Measurements from ENCODE around the gene C10orf120.

Gene C10orf120

GRCh38 chr10:122699796-122700455 is at the start of gene C10orf120:
C10orf120 (minus strand) TSS chr10:122699846; CDS start chr10:122699790, 56 bp downstream.
- in situ Hi-C loops (cut with HindIII; ENCODE audit: low pct_unique_long_range_greater_than_20kb, low sequenced_read_pairs), result no loop called here
- DNase-seq (ENCODE audit: low read depth in 1 of 2, low spot score in 1 of 2), result no peak
- TF ChIP-seq JUND (IDR thresholded peaks at IDR 0.05; ENCODE audit: low read depth), result no peak

- in situ Hi-C loops (cut with HindIII; ENCODE audit: low pct_unique_long_range_greater_than_20kb, low sequenced_read_pairs), result no loop called here
- TF ChIP-seq JUND (IDR thresholded peaks at IDR 0.05; ENCODE audit: low read depth), result no peak
- no peak for DNase-seq (ENCODE audit: low read depth in 1 of 2, low spot score in 1 of 2)
Observed at GRCh38 chr10:122748496-122748895, 48.9 kb upstream of the C10orf120 start.

GRCh38 chr10:122746408-122746807 is 46.8 kb upstream of the C10orf120 start:
- in situ Hi-C loops (cut with HindIII; ENCODE audit: low pct_unique_long_range_greater_than_20kb, low sequenced_read_pairs), result no loop called here
- no peak for TF ChIP-seq JUND (IDR thresholded peaks at IDR 0.05; ENCODE audit: low read depth)
- no peak for DNase-seq (ENCODE audit: low read depth in 1 of 2, low spot score in 1 of 2)

GRCh38 chr10:122744257-122744656 is 44.6 kb upstream of the C10orf120 start:
- in situ Hi-C loops (cut with HindIII; ENCODE audit: low pct_unique_long_range_greater_than_20kb, low sequenced_read_pairs), result no loop called here
- no peak for DNase-seq (ENCODE audit: low read depth in 1 of 2, low spot score in 1 of 2)
- TF ChIP-seq JUND (IDR thresholded peaks at IDR 0.05; ENCODE audit: low read depth), result no peak

- DNase-seq (ENCODE audit: low read depth in 1 of 2, low spot score in 1 of 2), result no peak
- TF ChIP-seq JUND (IDR thresholded peaks at IDR 0.05; ENCODE audit: low read depth), result no peak
- in situ Hi-C loops (cut with HindIII; ENCODE audit: low pct_unique_long_range_greater_than_20kb, low sequenced_read_pairs), result no loop called here
Observed at GRCh38 chr10:122740640-122741039, 41.0 kb upstream of the C10orf120 start.

DNA sequence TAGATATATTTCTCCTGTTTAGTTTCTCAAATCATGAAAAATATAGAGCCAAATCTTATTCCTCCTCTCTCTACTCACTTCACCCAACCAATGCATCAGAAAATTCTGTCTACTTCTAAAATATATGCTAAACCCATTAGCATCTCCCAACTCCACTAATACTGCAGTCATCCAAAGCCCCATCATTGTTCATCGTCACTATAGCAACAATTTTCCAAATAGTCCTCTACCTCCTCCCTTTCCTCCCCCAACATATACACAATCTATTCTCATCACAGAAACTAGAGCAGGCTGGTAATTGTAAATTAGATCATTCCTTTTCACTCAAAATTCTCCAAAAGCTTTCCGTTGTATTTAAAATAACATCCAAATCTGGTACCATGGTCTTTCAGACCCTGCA is 38.4 kb upstream of the C10orf120 start:
- no peak for DNase-seq (ENCODE audit: low read depth in 1 of 2, low spot score in 1 of 2)
- no peak for TF ChIP-seq JUND (IDR thresholded peaks at IDR 0.05; ENCODE audit: low read depth)
- in situ Hi-C loops (cut with HindIII; ENCODE audit: low pct_unique_long_range_greater_than_20kb, low sequenced_read_pairs), result no loop called here

DNA sequence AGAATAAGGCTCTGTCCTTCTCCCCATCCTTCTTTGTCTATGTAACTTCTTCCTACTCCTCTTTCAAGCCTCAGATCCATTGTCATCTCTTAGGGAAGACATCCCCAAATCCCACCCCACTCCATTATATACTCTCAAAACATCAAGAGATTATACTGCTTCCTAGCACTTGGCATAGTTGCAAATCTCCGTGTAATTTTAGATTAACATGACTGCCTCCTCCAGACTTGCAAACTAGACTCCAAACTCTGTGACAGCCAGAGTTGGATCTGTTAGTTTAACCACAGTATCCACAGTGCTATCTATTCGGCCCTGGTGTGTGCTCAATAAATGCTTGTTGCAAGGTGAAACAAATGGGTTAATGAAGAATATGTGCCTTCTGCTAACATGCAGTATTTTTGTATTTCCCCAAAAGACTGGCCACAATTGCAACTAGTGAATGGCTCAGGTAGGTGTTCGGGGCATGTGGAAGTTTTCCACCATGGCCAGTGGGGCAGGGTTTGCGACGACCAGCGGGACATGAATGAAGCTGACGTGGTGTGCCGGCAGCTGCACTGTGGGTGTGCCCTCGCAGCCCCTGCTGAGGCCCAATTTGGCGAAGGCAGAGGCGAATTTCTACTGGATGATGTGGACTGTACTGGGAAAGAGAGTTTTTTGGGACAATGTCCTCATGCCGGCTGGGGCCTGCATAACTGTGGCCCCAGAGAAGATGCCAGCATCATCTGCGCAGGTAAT is 34.5 kb upstream of the C10orf120 start:
- in situ Hi-C loops (cut with HindIII; ENCODE audit: low pct_unique_long_range_greater_than_20kb, low sequenced_read_pairs), result no loop called here
- TF ChIP-seq JUND (IDR thresholded peaks at IDR 0.05; ENCODE audit: low read depth), result no peak
- no peak for DNase-seq (ENCODE audit: low read depth in 1 of 2, low spot score in 1 of 2)

- in situ Hi-C loops (cut with HindIII; ENCODE audit: low pct_unique_long_range_greater_than_20kb, low sequenced_read_pairs), result no loop called here
- no peak for TF ChIP-seq JUND (IDR thresholded peaks at IDR 0.05; ENCODE audit: low read depth)
- DNase-seq (ENCODE audit: low read depth in 1 of 2, low spot score in 1 of 2), result no peak
Observed at GRCh38 chr10:122733443-122733842, 33.8 kb upstream of the C10orf120 start.

GRCh38 chr10:122730238-122730637 is 30.6 kb upstream of the C10orf120 start:
- in situ Hi-C loops (cut with HindIII; ENCODE audit: low pct_unique_long_range_greater_than_20kb, low sequenced_read_pairs), result no loop called here
- TF ChIP-seq JUND (IDR thresholded peaks at IDR 0.05; ENCODE audit: low read depth), result no peak
- no peak for DNase-seq (ENCODE audit: low read depth in 1 of 2, low spot score in 1 of 2)

GRCh38 chr10:122729126-122729525 is 29.5 kb upstream of the C10orf120 start:
- no peak for TF ChIP-seq JUND (IDR thresholded peaks at IDR 0.05; ENCODE audit: low read depth)
- in situ Hi-C loops (cut with HindIII; ENCODE audit: low pct_unique_long_range_greater_than_20kb, low sequenced_read_pairs), result no loop called here
- no peak for DNase-seq (ENCODE audit: low read depth in 1 of 2, low spot score in 1 of 2)

DNA sequence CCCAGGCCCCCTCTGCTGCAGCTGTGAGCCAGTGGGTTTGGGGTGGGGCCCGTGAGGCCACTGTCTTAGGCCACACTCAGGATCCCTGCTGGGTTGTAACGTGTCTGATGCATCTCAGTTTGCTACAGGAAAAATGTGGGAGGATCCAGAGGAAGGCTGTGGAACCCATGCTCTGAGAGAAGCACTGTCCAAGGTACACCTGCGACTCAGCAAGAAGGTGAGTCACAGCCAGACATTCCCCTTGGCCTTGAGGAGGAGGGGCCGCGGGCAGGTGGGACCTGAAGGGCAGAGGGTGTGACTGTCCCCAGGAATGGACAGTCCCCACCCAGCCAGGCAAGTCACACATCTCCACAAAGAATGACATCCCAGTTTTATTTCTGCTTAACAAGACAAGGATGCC is 27.8 kb upstream of the C10orf120 start:
- no peak for TF ChIP-seq JUND (IDR thresholded peaks at IDR 0.05; ENCODE audit: low read depth)
- peak in 1 of 2 experiments; percentile 9 for DNase-seq (ENCODE audit: low read depth in 1 of 2, low spot score in 1 of 2)
- in situ Hi-C loops (cut with HindIII; ENCODE audit: low pct_unique_long_range_greater_than_20kb, low sequenced_read_pairs), result no loop called here

DNA sequence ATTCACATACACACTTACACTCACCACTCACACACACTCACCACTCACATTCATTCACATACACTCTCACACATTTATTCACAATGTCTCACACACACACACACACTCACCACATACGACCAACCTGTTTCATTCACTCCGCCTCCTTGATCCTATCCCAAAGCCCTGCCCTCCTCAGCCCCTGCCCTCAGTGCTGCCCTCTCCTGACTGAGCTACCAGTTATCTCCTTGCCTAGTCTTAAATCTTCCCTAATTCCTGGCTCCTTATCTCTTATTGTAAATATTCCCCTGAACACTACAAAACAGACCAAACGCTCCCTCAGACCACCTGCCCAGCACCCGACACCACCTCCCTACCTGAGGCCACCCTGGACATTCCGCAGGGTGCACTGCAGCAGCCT is 26.1 kb upstream of the C10orf120 start:
- no peak for DNase-seq (ENCODE audit: low read depth in 1 of 2, low spot score in 1 of 2)
- in situ Hi-C loops (cut with HindIII; ENCODE audit: low pct_unique_long_range_greater_than_20kb, low sequenced_read_pairs), result no loop called here
- TF ChIP-seq JUND (IDR thresholded peaks at IDR 0.05; ENCODE audit: low read depth), result no peak

DNA sequence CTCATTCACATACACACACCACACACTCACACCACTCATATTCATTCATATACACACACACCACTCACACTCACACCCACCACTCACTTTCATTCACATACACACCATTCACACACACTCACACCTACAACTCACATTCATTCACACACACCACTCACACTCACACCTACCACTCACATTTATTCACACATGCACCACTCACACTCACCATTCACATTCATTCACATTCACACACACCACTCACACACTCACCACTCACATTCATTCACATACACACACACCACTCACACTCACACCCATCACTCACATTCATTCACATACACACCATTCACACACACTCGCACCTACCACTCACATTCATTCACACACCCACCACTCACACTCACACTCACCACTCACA is 25.4 kb upstream of the C10orf120 start:
- TF ChIP-seq JUND (IDR thresholded peaks at IDR 0.05; ENCODE audit: low read depth), result no peak
- in situ Hi-C loops (cut with HindIII; ENCODE audit: low pct_unique_long_range_greater_than_20kb, low sequenced_read_pairs), result no loop called here
- no peak for DNase-seq (ENCODE audit: low read depth in 1 of 2, low spot score in 1 of 2)

All from T47D (cell line).